Suppressor macrophage (primary cell): ENCODE data around the gene PXDC1.

Experiments used
- DNase-seq, 4 experiments: peaks; one replicate each; pipeline ENCODE4 v3.0.0-alpha.2; 2020 to 2022

The PXDC1 gene

GRCh38 chr6:3746696-3747095 is 4.8 kb downstream of the PXDC1 start:
- no peak for DNase-seq

GRCh38 chr6:3746119-3746691 is 5.3 kb downstream of the PXDC1 start:
- DNase-seq, result peak in 3 of 4 experiments; percentile 20 to 45 (median 32)

GRCh38 chr6:3745566-3746118 is 5.9 kb downstream of the PXDC1 start:
- no peak for DNase-seq

GRCh38 chr6:3744901-3745470 is 6.5 kb downstream of the PXDC1 start:
- DNase-seq, result no peak

- no peak for DNase-seq
Measured at GRCh38 chr6:3744211-3744900, 7.2 kb downstream of the PXDC1 start.

GRCh38 chr6:3743541-3743940 is 8.0 kb downstream of the PXDC1 start:
- DNase-seq, result no peak

- peak; percentile 84 to 94 (median 91) for DNase-seq
Measured at GRCh38 chr6:3742426-3743344, 8.8 kb downstream of the PXDC1 start.

GRCh38 chr6:3742076-3742425 is 9.5 kb downstream of the PXDC1 start:
- DNase-seq, result no peak

- DNase-seq, result no peak
Measured at GRCh38 chr6:3741477-3741871, 10.0 kb downstream of the PXDC1 start.

- no peak for DNase-seq
Measured at GRCh38 chr6:3740551-3741476, 10.7 kb downstream of the PXDC1 start.

GRCh38 chr6:3739311-3739897 is 12.1 kb downstream of the PXDC1 start:
- no peak for DNase-seq

GRCh38 chr6:3738381-3739131 is 13.0 kb downstream of the PXDC1 start:
- DNase-seq, result no peak

- no peak for DNase-seq
Measured at GRCh38 chr6:3737831-3738210, 13.7 kb downstream of the PXDC1 start.

- no peak for DNase-seq
Measured at GRCh38 chr6:3737149-3737830, 14.2 kb downstream of the PXDC1 start.

- DNase-seq, result no peak
Measured at GRCh38 chr6:3735029-3735605, 16.4 kb downstream of the PXDC1 start.

- no peak for DNase-seq
Measured at GRCh38 chr6:3734023-3734422, 17.5 kb downstream of the PXDC1 start.

- DNase-seq, result no peak
Measured at GRCh38 chr6:3733321-3733925, 18.1 kb downstream of the PXDC1 start.

- peak; percentile 63 to 82 (median 75) for DNase-seq
Measured at GRCh38 chr6:3732345-3733141, 19.0 kb downstream of the PXDC1 start.
